ENCODE measurements around the gene DHX35.

The DHX35 gene

GRCh38 chr20:39069976-39070375, 107.8 kb downstream of the DHX35 start:
- no peak for DNase-seq

- no peak for DNase-seq
Observed at GRCh38 chr20:39070484-39071231, 108.5 kb downstream of the DHX35 start.

GRCh38 chr20:39072132-39072531, 110.0 kb downstream of the DHX35 start:
- no peak for DNase-seq

DNA sequence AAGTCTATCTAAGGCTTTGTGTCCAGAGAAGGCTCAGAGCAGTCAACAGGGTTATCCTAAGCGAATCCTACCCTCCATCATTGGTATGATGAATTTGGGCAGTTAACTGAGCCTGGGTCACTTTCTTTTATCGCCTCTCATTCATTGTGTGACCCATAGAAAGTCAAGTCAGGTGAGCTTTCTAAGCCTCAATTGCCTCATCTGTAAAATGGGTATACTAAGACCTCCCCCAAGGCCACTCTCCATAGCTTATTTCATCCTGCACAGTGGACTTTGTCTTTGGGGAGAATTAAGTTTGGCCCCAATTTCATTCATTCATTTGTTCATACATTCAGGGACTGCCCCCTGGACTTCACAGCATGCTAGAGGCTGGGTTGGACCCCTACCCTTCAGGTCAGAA, 110.5 kb downstream of the DHX35 start:
- DNase-seq = no peak

GRCh38 chr20:39075731-39076130, 113.6 kb downstream of the DHX35 start:
- no peak for DNase-seq

GRCh38 chr20:39076958-39077357, 114.8 kb downstream of the DHX35 start:
- DNase-seq = no peak

DNA sequence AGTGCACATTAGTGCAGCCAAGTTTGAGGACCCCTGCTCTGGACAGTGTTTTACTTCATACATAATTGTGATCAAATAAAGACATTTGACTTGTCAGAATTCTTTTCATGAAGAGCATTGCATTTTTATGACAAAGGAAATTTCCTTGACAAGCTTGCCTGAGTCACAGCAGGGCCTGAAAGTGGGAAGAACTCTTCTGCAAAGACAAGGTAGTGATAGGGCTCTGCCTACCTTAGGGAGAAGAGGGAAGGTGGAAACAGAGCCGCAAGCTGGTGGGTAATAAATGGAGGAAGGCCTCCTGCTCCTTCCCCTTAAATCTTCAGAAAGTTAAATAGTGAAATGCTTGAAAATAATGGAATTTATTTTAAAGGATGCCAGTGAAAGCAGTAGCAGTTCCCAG, 118.2 kb downstream of the DHX35 start:
- DNase-seq = no peak

DNA sequence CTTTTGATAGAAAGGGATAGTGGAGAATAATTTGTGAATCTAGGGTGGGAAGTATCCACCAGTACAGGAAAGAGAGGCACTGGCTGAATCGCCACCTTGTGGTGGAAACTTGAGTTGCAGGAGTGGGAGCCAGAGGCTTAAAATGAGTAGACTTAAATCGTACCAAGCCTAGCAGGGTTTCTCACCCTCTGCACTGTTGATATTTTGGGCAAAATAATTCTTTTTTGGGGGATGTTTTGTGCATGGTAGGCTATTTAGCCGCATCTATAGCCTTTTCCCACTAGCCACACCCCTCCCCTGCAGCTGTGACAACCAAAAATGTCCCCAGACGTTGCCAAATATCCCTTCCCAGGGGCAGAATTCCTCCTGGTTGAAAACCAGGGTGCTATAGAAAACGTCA, 119.1 kb downstream of the DHX35 start:
- peak; percentile 93 for DNase-seq

- DNase-seq = no peak
Observed at GRCh38 chr20:39082622-39083398, 120.7 kb downstream of the DHX35 start.

- DNase-seq = no peak
Observed at GRCh38 chr20:39083761-39084160, 121.6 kb downstream of the DHX35 start.

DNA sequence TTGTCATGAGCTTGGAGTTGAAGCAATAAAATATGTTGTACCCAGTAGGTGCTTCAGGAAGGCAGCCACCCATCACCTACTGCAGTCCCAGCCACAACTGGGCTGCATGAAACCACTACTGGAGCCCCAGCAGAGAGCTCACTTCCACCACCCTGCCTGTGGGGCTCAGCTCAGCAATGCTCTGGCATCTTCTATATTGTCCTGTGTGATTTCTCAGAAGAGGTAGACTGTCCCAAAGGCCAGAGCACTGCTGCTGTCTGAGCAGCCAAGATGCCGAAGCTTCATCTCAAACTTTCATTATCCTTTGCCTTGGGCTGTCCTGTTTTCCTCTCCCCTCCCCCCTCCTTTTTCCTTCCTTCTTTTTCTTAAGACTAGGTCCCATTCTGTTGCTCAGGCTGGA, 126.9 kb downstream of the DHX35 start:
- no peak for DNase-seq

Measured in activated CD8-positive, alpha-beta memory T cell treated with anti-CD3 and anti-CD28 coated beads for 24 hours (primary cell).